HG03280 (cell line): ENCODE results near the gene TRAF2.

Experiments
- ATAC-seq: cut with Tn5 transposase; IDR thresholded peaks from one replicate; pipeline ENCODE4 v1.9.1; 2021; ENCODE audit warnings: mild to moderate bottlenecking, moderate library complexity; ENCODE audit not compliant: unreplicated experiment

The TRAF2 gene

GRCh38 chr9:136930014-136930413 lies 43.7 kb downstream of the TRAF2 start:
- ATAC-seq = no peak

- no peak for ATAC-seq
Measured at GRCh38 chr9:136931611-136932130, 45.4 kb downstream of the TRAF2 start.

GRCh38 chr9:136934277-136934676 lies 48.0 kb downstream of the TRAF2 start:
- ATAC-seq = no peak

- ATAC-seq = no peak
Measured at GRCh38 chr9:136935651-136936050, 49.3 kb downstream of the TRAF2 start.

GRCh38 chr9:136936645-136937170 lies 50.4 kb downstream of the TRAF2 start:
- no peak for ATAC-seq

- no peak for ATAC-seq
Measured at GRCh38 chr9:136937186-136938001, 51.1 kb downstream of the TRAF2 start.

- ATAC-seq = no peak
Measured at GRCh38 chr9:136939431-136939995, 53.2 kb downstream of the TRAF2 start.

- ATAC-seq = no peak
Measured at GRCh38 chr9:136939996-136940525, 53.7 kb downstream of the TRAF2 start.

GRCh38 chr9:136940526-136941230 lies 54.4 kb downstream of the TRAF2 start:
- ATAC-seq = no peak

GRCh38 chr9:136941231-136942111 lies 55.2 kb downstream of the TRAF2 start:
- ATAC-seq = no peak

- no peak for ATAC-seq
Measured at GRCh38 chr9:136942112-136942880, 56.0 kb downstream of the TRAF2 start.

- no peak for ATAC-seq
Measured at GRCh38 chr9:136942881-136943230, 56.5 kb downstream of the TRAF2 start.

- peak; percentile 3 for ATAC-seq
Measured at GRCh38 chr9:136943291-136944211, 57.2 kb downstream of the TRAF2 start.

GRCh38 chr9:136944212-136944518 lies 57.8 kb downstream of the TRAF2 start:
- peak; percentile 36 for ATAC-seq

GRCh38 chr9:136944519-136945332 lies 58.4 kb downstream of the TRAF2 start, which contains the start of the genes C8G and FBXW5:
TSS of gene C8G (plus strand) at chr9:136945243. CDS start at chr9:136945321, 78 bp downstream.
TSS of gene FBXW5 (minus strand) at chr9:136944738. CDS start at chr9:136944083, 655 bp downstream.
- peak; percentile 86 for ATAC-seq

GRCh38 chr9:136945333-136946227 lies 59.3 kb downstream of the TRAF2 start:
- no peak for ATAC-seq
